HG03175 (cell line): ENCODE measurements around the gene CEP350.
"Not testable (repeated sequence)": the region's sequence is repeated elsewhere in the genome, so short reads cannot be mapped to it uniquely, and the experiment has no call there.

Source experiments
- ATAC-seq: cut with Tn5 transposase; IDR thresholded peaks from one replicate; pipeline ENCODE4 v1.9.1; 2021; ENCODE audit warnings: mild to moderate bottlenecking, moderate library complexity; ENCODE audit not compliant: unreplicated experiment

Gene CEP350

GRCh38 chr1:179984101-179984500 lies 29.5 kb downstream of the CEP350 start:
- no peak for ATAC-seq

GRCh38 chr1:179984942-179985341 lies 30.3 kb downstream of the CEP350 start:
- ATAC-seq, result no peak

- ATAC-seq, result no peak
Measured at GRCh38 chr1:179990847-179991246, 36.2 kb downstream of the CEP350 start.

- ATAC-seq, result no peak
Measured at GRCh38 chr1:179995576-179995975, 41.0 kb downstream of the CEP350 start.

- no peak for ATAC-seq
Measured at GRCh38 chr1:179996099-179996498, 41.5 kb downstream of the CEP350 start.

- no peak for ATAC-seq
Measured at GRCh38 chr1:180000575-180000974, 46.0 kb downstream of the CEP350 start.

GRCh38 chr1:180002437-180002836 lies 47.8 kb downstream of the CEP350 start:
- ATAC-seq, result no peak

GRCh38 chr1:180003026-180003695 lies 48.6 kb downstream of the CEP350 start:
- ATAC-seq, result peak; percentile 81

GRCh38 chr1:180006762-180007161 lies 52.2 kb downstream of the CEP350 start:
- ATAC-seq, result not testable (repeated sequence)

- ATAC-seq, result no peak
Measured at GRCh38 chr1:180020017-180020416, 65.4 kb downstream of the CEP350 start.

GRCh38 chr1:180026556-180026955 lies 71.9 kb downstream of the CEP350 start:
- ATAC-seq, result no peak

- no peak for ATAC-seq
Measured at GRCh38 chr1:180027949-180028445, 73.4 kb downstream of the CEP350 start.

- no peak for ATAC-seq
Measured at GRCh38 chr1:180028864-180029263, 74.3 kb downstream of the CEP350 start.

- ATAC-seq, result no peak
Measured at GRCh38 chr1:180029524-180030135, 75.0 kb downstream of the CEP350 start.

GRCh38 chr1:180031664-180032063 lies 77.1 kb downstream of the CEP350 start:
- no peak for ATAC-seq

GRCh38 chr1:180033390-180033789 lies 78.8 kb downstream of the CEP350 start:
- no peak for ATAC-seq

- ATAC-seq, result no peak
Measured at GRCh38 chr1:180040034-180040433, 85.4 kb downstream of the CEP350 start.

- no peak for ATAC-seq
Measured at GRCh38 chr1:180041582-180041981, 87.0 kb downstream of the CEP350 start.

- no peak for ATAC-seq
Measured at GRCh38 chr1:180042988-180043622, 88.5 kb downstream of the CEP350 start.

GRCh38 chr1:180043785-180044184 lies 89.2 kb downstream of the CEP350 start:
- ATAC-seq, result no peak

GRCh38 chr1:180046674-180047073 lies 92.1 kb downstream of the CEP350 start:
- ATAC-seq, result no peak
